Right lobe of liver (tissue), 4 donors: ENCODE results near the gene MACROD2.

Experiments used
- CTCF ChIP-seq, 4 donors: fragments of 200-600 bp in 3 of 4; fragments of 450-650 bp in 1 of 4; IDR thresholded peaks; one replicate each; pipeline versions ENCODE4 v1.5.1 to v1.8.0; 2016 to 2022; ENCODE audit warnings: antibody characterized with exemption in 4 of 4, mild to moderate bottlenecking in 2 of 4
- POLR2A ChIP-seq: fragments of 450-650 bp; IDR thresholded peaks from one replicate; pipeline ENCODE4 v1.6.1; 2017; ENCODE audit warnings: antibody characterized with exemption, mild to moderate bottlenecking
- donor health status: DM: no; HTN: no; CAD: no.
- donor health status: DM: no; HTN: no; CAD: no.
- donor health status: DM: no; HTN: yes; CAD: no.

GRCh38 chr20:14178952-14179351, 183.6 kb downstream of the MACROD2 start:
- TF ChIP-seq CTCF (IDR thresholded peaks at IDR 0.05) (no peak), POLR2A (no peak)
